Measurements from ENCODE around the gene AXIN2.

GRCh38 chr17:65556014-65556909, 5.2 kb downstream of the AXIN2 start:
- TF ChIP-seq CTCF (IDR thresholded peaks at IDR 0.05) (peak; percentile 63 to 84 (median 76)), POLR2A (IDR thresholded peaks at IDR 0.05) (no peak)
